Fibroblast of lung (primary cell): ENCODE measurements around the gene DEK.

ENCODE experiments used
- EZH2 ChIP-seq: IDR thresholded peaks from 2 replicates; pipeline ENCODE4 v1.5.1; 2012; ENCODE audit warnings: low read length, control low read depth, mild to moderate bottlenecking; ENCODE audit errors: missing control alignments
- TF ChIP-seq, protein P1 (sequence below), 2 donors: IDR thresholded peaks in 1 of 2; conservative IDR thresholded peaks in 1 of 2; 1 replicate in 1 of 2; 2 replicates in 1 of 2; pipeline ENCODE4 v1.5.1; 2011 to 2012; ENCODE audit warnings: low read length in 2 of 2, control low read depth in 1 of 2, inconsistent platforms in 1 of 2, low read depth in 1 of 2, mild to moderate bottlenecking in 1 of 2

DNA sequence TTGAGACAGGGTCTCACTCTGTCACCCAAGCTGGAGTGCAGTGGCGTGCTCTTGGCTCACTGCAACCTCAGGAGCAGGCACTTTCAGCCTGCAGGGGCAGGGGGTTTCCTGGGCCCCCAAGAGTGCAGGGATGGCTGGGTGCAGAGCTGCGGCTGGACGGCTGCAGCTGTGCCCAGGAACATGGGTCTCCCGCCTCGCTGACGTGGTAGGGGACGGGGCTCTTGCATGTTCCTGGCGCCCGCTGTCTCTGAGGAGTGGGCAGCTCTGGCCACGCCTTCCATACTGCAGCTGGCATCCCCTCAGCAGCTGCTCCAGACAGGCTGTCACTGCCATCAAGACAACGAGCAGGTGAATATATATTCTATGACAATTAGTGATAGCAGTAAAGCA is 2.2 kb upstream of the DEK start:
- TF ChIP-seq EZH2, result no peak
- TF ChIP-seq, protein P1, sequence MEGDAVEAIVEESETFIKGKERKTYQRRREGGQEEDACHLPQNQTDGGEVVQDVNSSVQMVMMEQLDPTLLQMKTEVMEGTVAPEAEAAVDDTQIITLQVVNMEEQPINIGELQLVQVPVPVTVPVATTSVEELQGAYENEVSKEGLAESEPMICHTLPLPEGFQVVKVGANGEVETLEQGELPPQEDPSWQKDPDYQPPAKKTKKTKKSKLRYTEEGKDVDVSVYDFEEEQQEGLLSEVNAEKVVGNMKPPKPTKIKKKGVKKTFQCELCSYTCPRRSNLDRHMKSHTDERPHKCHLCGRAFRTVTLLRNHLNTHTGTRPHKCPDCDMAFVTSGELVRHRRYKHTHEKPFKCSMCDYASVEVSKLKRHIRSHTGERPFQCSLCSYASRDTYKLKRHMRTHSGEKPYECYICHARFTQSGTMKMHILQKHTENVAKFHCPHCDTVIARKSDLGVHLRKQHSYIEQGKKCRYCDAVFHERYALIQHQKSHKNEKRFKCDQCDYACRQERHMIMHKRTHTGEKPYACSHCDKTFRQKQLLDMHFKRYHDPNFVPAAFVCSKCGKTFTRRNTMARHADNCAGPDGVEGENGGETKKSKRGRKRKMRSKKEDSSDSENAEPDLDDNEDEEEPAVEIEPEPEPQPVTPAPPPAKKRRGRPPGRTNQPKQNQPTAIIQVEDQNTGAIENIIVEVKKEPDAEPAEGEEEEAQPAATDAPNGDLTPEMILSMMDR (conservative IDR thresholded peaks at IDR 0.05 in 1 of 2, IDR thresholded peaks at IDR 0.05 in 1 of 2; ENCODE audit: low read depth in 1 of 2, low read length in 2 of 2), result no peak
